A549 (cell line): ENCODE data around the gene TNFAIP3. TPM values are rescaled to one million over a fixed set of nuclear protein-coding genes. Genes with fewer than 3 reads are reported as not detected.

Source experiments
- ATAC-seq, 2 experiments: fragments of 200-7000 bp in 1 of 2; fragments of >200 bp in 1 of 2; cut with Nextera tagmentation in 1 of 2; cut with Tn5 transposase in 1 of 2; 3 replicates each; pipeline versions ENCODE4 v1.8.0 to v1.9.1; 2018 to 2020; ENCODE audit warnings: mild to moderate bottlenecking in 1 of 2, moderate library complexity in 1 of 2
- CTCF ChIA-PET: fragments of 300-600 bp; sonication (Branson Sonifier 250); formaldehyde crosslinking; extraction: SDS; loops from one replicate; lab custom pipeline; 2021; ENCODE audit warnings: antibody characterized with exemption, inconsistent platforms; lab: Yijun Ruan, JAX
- POLR2A ChIA-PET: fragments of 350-600 bp; formaldehyde crosslinking; extraction: SDS; loops from one replicate; lab custom pipeline; 2021; ENCODE audit warnings: antibody characterized with exemption, inconsistent platforms; lab: Yijun Ruan, JAX
- DNase-seq, 2 experiments: peaks; one replicate each; pipeline versions ENCODE4 v3.0.0 to v3.0.0-alpha.2; 2011 to 2016; ENCODE audit warnings: low read depth in 1 of 2, low spot score in 1 of 2
- FAIRE-seq: peaks from 2 replicates; lab custom pipeline; 2011; peaks lifted over from hg19 to GRCh38; lab: Jason Lieb, UNC
- H3K27ac ChIP-seq, 2 experiments: fragments of >200 bp; sonication (Bioruptor Twin); formaldehyde crosslinking; 3 replicates each; pipeline ENCODE4 v1.5.1; 2016 to 2017
- H3K4me1 ChIP-seq: fragments of >200 bp; sonication (Bioruptor Twin); formaldehyde crosslinking; 3 replicates; pipeline ENCODE4 v1.6.1; 2016
- H3K4me2 ChIP-seq: fragments of >200 bp; sonication (Bioruptor Twin); formaldehyde crosslinking; 3 replicates; pipeline ENCODE4 v1.6.1; 2016
- H3K4me3 ChIP-seq: fragments of >200 bp; sonication (Bioruptor Twin); formaldehyde crosslinking; 3 replicates; pipeline ENCODE4 v1.5.1; 2016
- H3K9me3 ChIP-seq: fragments of >200 bp; sonication (Bioruptor Twin); formaldehyde crosslinking; 3 replicates; pipeline ENCODE4 v1.6.1; 2016
- BHLHE40 ChIP-seq: IDR thresholded peaks from 2 replicates; pipeline ENCODE4 v1.6.1; 2012; ENCODE audit warnings: low read depth, low read length, inconsistent platforms
- CHD2 ChIP-seq: fragments of 150-350 bp; IDR thresholded peaks from 2 replicates; pipeline ENCODE4 v1.6.1; 2014; ENCODE audit warnings: low read length; ENCODE audit not compliant: partially characterized antibody
- EHF ChIP-seq: fragments of 250-450 bp; sonication (Bioruptor Pico); IDR thresholded peaks from 2 replicates; pipeline ENCODE4 v1.5.0; 2020; ENCODE audit warnings: mild to moderate bottlenecking
- FOXS1 ChIP-seq: fragments of 250-450 bp; sonication (Bioruptor Pico); IDR thresholded peaks from 2 replicates; pipeline ENCODE4 v1.5.0; 2020; ENCODE audit warnings: mild to moderate bottlenecking, moderate library complexity
- GATA3 ChIP-seq: IDR thresholded peaks from 2 replicates; pipeline ENCODE4 v1.6.1; 2012; ENCODE audit warnings: borderline replicate concordance
- HDAC2 ChIP-seq: fragments of 200-600 bp; sonication (generic); IDR thresholded peaks from 2 replicates; pipeline ENCODE4 v1.6.1; 2016
- JUN ChIP-seq, 2 experiments: fragments of >200 bp; sonication (Bioruptor Twin); formaldehyde crosslinking; IDR thresholded peaks; 2 replicates in 1 of 2; 3 replicates in 1 of 2; pipeline ENCODE4 v1.6.1; 2016 to 2017
- JUNB ChIP-seq: fragments of >200 bp; sonication (Bioruptor Twin); formaldehyde crosslinking; IDR thresholded peaks from 2 replicates; pipeline ENCODE4 v1.6.1; 2016
- KDM1A ChIP-seq: fragments of 200-600 bp; sonication (generic); IDR thresholded peaks from 2 replicates; pipeline ENCODE4 v1.6.1; 2016; ENCODE audit warnings: low read depth, mild to moderate bottlenecking
- MAX ChIP-seq: IDR thresholded peaks from 2 replicates; pipeline ENCODE4 v1.6.1; 2012
- MYC ChIP-seq: IDR thresholded peaks from 2 replicates; pipeline ENCODE4 v1.6.1; 2012; ENCODE audit warnings: mild to moderate bottlenecking, inconsistent platforms, low read length, improper control_type of control experiment, borderline replicate concordance
- NFE2L2 ChIP-seq: fragments of 150-350 bp; conservative IDR thresholded peaks from 2 replicates; pipeline ENCODE4 v1.6.1; 2014; ENCODE audit warnings: low read length
- PHF8 ChIP-seq: fragments of 200-600 bp; sonication (generic); IDR thresholded peaks from 2 replicates; pipeline ENCODE4 v1.6.1; 2016; ENCODE audit warnings: low read depth, mild to moderate bottlenecking, antibody characterized with exemption, moderate library complexity, borderline replicate concordance
- POLR2AphosphoS2 ChIP-seq: conservative IDR thresholded peaks from 2 replicates; pipeline ENCODE4 v1.6.1; 2012; ENCODE audit warnings: low read length, improper control_type of control experiment, inconsistent platforms
- RAD21 ChIP-seq, 2 experiments: fragments of >200 bp in 1 of 2; sonication (Bioruptor Twin) in 1 of 2; formaldehyde crosslinking in 1 of 2; IDR thresholded peaks in 1 of 2; conservative IDR thresholded peaks in 1 of 2; 2 replicates in 1 of 2; 3 replicates in 1 of 2; pipeline ENCODE4 v1.6.1; 2012 to 2018; ENCODE audit warnings: inconsistent platforms in 1 of 2
- RARB ChIP-seq: fragments of 250-450 bp; sonication (Bioruptor Pico); IDR thresholded peaks from 2 replicates; pipeline ENCODE4 v1.8.0; 2021; ENCODE audit warnings: mild to moderate bottlenecking, moderate library complexity
- SMC3 ChIP-seq: fragments of >200 bp; sonication (Bioruptor Twin); formaldehyde crosslinking; IDR thresholded peaks from 3 replicates; pipeline ENCODE4 v1.6.1; 2018; ENCODE audit warnings: inconsistent platforms
- TFCP2L1 ChIP-seq: fragments of 250-450 bp; sonication (Bioruptor Pico); IDR thresholded peaks from 2 replicates; pipeline ENCODE4 v1.5.0; 2021; ENCODE audit warnings: mild to moderate bottlenecking
- TP53 ChIP-seq: fragments of 250-450 bp; sonication (Bioruptor Pico); IDR thresholded peaks from 2 replicates; pipeline ENCODE4 v1.5.0; 2021; ENCODE audit warnings: mild to moderate bottlenecking, moderate library complexity
- ZC3H11A ChIP-seq: fragments of 450-650 bp; IDR thresholded peaks from 2 replicates; pipeline ENCODE4 v1.6.1; 2014; ENCODE audit warnings: antibody characterized with exemption, mild to moderate bottlenecking
- WGBS: methylation state at CpG from one replicate; pipeline ENCODE4 v1.1.6; 2017; ENCODE audit errors: missing lambda C conversion rate; 5-methylcytosine and 5-hydroxymethylcytosine counted together
- polyA plus RNA-seq, 4 experiments: library from polyadenylated mRNA; depleted of rRNA in 3 of 4; stranded (reverse); fragments of >200 nt; fragmentation: RNase III in 1 of 4; extraction: RNeasy Plus Mini Kit Qiagen cat#74134 plus additional on column Dnase treatment in 1 of 4; gene quantifications; 2 replicates in 3 of 4; 3 replicates in 1 of 4; pipeline ENCODE4 v1.2.3, GENCODE V29; 2011 to 2017
- TF ChIP-seq, protein P1 (sequence below): fragments of 450-650 bp; IDR thresholded peaks from 2 replicates; pipeline ENCODE4 v1.6.1; 2014; ENCODE audit warnings: antibody characterized with exemption
- TF ChIP-seq, protein P2 (sequence below): fragments of 250-450 bp; sonication (Bioruptor Pico); IDR thresholded peaks from 2 replicates; pipeline ENCODE4 v1.5.0; 2021; ENCODE audit warnings: mild to moderate bottlenecking, moderate library complexity, borderline replicate concordance

Gene TNFAIP3
- polyA plus RNA-seq, 2 of the 4 experiments (the other 2 are of a cell fraction), result 2.7 to 8.5 TPM

GRCh38 chr6:137926207-137926731, 59.2 kb downstream of the TNFAIP3 start:
- Histone ChIP-seq H3K9me3 (no peaks in the 10 kb centered on the region), H3K4me1 (no peaks in the 10 kb centered on the region), H3K27ac (no peak overlapping the region), H3K4me3 (no peak overlapping the region)
- DNase-seq, result no peak
- TF ChIP-seq, protein P1, sequence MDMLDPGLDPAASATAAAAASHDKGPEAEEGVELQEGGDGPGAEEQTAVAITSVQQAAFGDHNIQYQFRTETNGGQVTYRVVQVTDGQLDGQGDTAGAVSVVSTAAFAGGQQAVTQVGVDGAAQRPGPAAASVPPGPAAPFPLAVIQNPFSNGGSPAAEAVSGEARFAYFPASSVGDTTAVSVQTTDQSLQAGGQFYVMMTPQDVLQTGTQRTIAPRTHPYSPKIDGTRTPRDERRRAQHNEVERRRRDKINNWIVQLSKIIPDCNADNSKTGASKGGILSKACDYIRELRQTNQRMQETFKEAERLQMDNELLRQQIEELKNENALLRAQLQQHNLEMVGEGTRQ, result no peak
- TF ChIP-seq HDAC2, result no peak
- TF ChIP-seq TP53 (CRISPR knock-in tag), result no peak
- TF ChIP-seq EHF (CRISPR knock-in tag), result no peak
- TF ChIP-seq, protein P2, sequence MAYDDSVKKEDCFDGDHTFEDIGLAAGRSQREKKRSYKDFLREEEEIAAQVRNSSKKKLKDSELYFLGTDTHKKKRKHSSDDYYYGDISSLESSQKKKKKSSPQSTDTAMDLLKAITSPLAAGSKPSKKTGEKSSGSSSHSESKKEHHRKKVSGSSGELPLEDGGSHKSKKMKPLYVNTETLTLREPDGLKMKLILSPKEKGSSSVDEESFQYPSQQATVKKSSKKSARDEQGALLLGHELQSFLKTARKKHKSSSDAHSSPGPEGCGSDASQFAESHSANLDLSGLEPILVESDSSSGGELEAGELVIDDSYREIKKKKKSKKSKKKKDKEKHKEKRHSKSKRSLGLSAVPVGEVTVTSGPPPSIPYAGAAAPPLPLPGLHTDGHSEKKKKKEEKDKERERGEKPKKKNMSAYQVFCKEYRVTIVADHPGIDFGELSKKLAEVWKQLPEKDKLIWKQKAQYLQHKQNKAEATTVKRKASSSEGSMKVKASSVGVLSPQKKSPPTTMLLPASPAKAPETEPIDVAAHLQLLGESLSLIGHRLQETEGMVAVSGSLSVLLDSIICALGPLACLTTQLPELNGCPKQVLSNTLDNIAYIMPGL (CRISPR knock-in tag), result no peak
- TF ChIP-seq ZC3H11A, result no peak
- TF ChIP-seq JUN (IDR thresholded peaks at IDR 0.05), result no peak
- no peak for TF ChIP-seq MYC
- no peak for TF ChIP-seq NFE2L2
- no peak for TF ChIP-seq SMC3
- no peak for TF ChIP-seq RAD21 (conservative IDR thresholded peaks at IDR 0.05 in 1 of 2, IDR thresholded peaks at IDR 0.05 in 1 of 2)
- no peak for TF ChIP-seq TFCP2L1 (CRISPR knock-in tag)
- no peak for TF ChIP-seq FOXS1 (CRISPR knock-in tag)
- no peak for TF ChIP-seq RARB (CRISPR knock-in tag)
- TF ChIP-seq PHF8, result no peak
- TF ChIP-seq GATA3, result no peak
- TF ChIP-seq, all 56 proteins: peak for 0
- ChIA-PET POLR2A (no interaction called here), CTCF (interaction anchor here (0.8 to 3.1 kb wide), 4 partner anchors 13 to 218 kb away, joined by 3 to 13 read pairs (median 6); no protein-coding TSS in a partner anchor)
- ATAC-seq (no peak), FAIRE-seq (no peak)
- H3K4me2 ChIP-seq, result no peak overlapping the region
- 27% methylated on average over 1 of the region's 1 CpG for WGBS

DNA sequence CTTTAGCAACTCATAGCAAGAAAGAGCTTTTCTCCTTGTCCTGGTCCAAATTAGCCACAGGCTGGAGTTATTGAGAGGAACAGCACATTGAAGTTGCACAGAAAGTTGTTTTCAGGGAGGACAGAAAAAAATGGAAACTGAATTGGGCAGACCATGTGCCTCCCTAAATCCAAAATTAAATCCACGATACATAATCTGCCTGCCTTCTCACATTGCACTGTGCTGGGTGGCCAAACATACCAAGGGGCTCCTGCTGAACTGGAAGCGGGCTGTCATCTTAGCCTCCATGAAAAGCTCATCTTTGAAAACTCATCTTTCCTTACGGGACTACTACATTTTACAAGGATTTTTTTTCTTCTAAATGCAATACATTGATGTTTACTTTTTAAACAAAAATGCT, 59.9 kb downstream of the TNFAIP3 start:
- no peak overlapping the region for H3K27ac ChIP-seq
- FAIRE-seq (no peak), DNase-seq (no peak)

DNA sequence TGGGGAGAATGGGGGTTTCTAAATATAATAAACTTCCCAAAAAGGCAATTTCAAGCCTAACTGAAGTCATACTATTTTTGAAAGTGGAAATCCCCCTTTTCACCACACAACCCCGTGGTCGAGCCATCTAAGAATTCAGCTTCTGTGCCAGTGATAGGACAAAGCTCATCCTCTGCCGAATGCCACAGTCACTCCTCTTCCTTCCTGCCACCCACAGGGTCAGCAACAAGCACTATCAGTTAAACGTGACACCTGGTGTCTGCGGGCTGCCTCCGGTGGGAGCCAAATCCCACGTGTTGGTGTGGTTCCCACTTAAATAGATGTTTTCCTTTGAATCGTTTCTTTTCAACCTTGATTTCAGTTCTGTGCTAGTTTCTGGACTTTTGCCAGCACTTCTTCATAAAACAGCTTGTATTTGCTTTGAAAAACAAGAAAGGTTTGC, 60.7 kb downstream of the TNFAIP3 start:
- no peak overlapping the region for H3K27ac ChIP-seq
- TF ChIP-seq PHF8 (no peak), CHD2 (no peak), MAX (no peak), JUNB (no peak)
- TF ChIP-seq, all 56 proteins: peak for 0
- ATAC-seq (no peak), DNase-seq (no peak), FAIRE-seq (no peak)
- Histone ChIP-seq H3K4me1 (no peaks in the 10 kb centered on the region), H3K4me2 (no peak overlapping the region), H3K9me3 (no peaks in the 10 kb centered on the region), H3K4me3 (no peak overlapping the region)
- CTCF ChIA-PET, result interaction anchor here (1.0 to 3.1 kb wide), 3 partner anchors 12 to 33 kb away, joined by 3 to 13 read pairs (median 7); no protein-coding TSS in a partner anchor
- POLR2A ChIA-PET, result no interaction called here
- 39% methylated on average over 8 of the region's 8 CpGs for WGBS

More for the DNA sequence above, 59.9 kb downstream of the TNFAIP3 start:
- ATAC-seq, result no peak
- ChIA-PET CTCF (interaction anchor here (1.0 to 3.1 kb wide), 4 partner anchors 13 to 219 kb away, joined by 3 to 13 read pairs (median 6); no protein-coding TSS in a partner anchor), POLR2A (no interaction called here)
- 87% methylated on average over 3 of the region's 3 CpGs for WGBS
- TF ChIP-seq BHLHE40 (no peak), JUN (IDR thresholded peaks at IDR 0.05) (no peak), POLR2AphosphoS2 (no peak), KDM1A (no peak)
- TF ChIP-seq, protein P2 (CRISPR knock-in tag), result no peak
- H3K4me1 ChIP-seq, result no peaks in the 10 kb centered on the region
- H3K4me3 ChIP-seq, result no peak overlapping the region
- H3K4me2 ChIP-seq, result no peak overlapping the region
- no peaks in the 10 kb centered on the region for H3K9me3 ChIP-seq
